Stomach (tissue), 4 donors: Measurements from ENCODE around the gene TIGD3.

Source experiments
- EP300 ChIP-seq: sonication (generic); formaldehyde crosslinking; IDR thresholded peaks from one replicate; pipeline ENCODE4 v1.6.1; 2017; ENCODE audit warnings: antibody characterized with exemption
- TF ChIP-seq, protein P1 (sequence below), 7 experiments: fragments of 450-650 bp in 4 of 7; fragments of 200-600 bp in 3 of 7; sonication (generic) in 3 of 7; IDR thresholded peaks; one replicate each; pipeline ENCODE4 v1.5.1; 2016 to 2019; ENCODE audit warnings: antibody characterized with exemption in 7 of 7, control low read depth in 2 of 7, mild to moderate bottlenecking in 1 of 7

GRCh38 chr11:65356394-65356972, 1.9 kb downstream of the TIGD3 start:
- TF ChIP-seq, protein P1, sequence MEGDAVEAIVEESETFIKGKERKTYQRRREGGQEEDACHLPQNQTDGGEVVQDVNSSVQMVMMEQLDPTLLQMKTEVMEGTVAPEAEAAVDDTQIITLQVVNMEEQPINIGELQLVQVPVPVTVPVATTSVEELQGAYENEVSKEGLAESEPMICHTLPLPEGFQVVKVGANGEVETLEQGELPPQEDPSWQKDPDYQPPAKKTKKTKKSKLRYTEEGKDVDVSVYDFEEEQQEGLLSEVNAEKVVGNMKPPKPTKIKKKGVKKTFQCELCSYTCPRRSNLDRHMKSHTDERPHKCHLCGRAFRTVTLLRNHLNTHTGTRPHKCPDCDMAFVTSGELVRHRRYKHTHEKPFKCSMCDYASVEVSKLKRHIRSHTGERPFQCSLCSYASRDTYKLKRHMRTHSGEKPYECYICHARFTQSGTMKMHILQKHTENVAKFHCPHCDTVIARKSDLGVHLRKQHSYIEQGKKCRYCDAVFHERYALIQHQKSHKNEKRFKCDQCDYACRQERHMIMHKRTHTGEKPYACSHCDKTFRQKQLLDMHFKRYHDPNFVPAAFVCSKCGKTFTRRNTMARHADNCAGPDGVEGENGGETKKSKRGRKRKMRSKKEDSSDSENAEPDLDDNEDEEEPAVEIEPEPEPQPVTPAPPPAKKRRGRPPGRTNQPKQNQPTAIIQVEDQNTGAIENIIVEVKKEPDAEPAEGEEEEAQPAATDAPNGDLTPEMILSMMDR (IDR thresholded peaks at IDR 0.05): no peak
- no peak for TF ChIP-seq EP300
